Fibroblast of peridontal ligament (primary cell): ENCODE measurements around the gene MRPL23.

ENCODE experiments used
- DNase-seq: peaks from one replicate; pipeline ENCODE4 v3.0.0-alpha.2; 2010; ENCODE audit errors: extremely low read depth

The MRPL23 gene

GRCh38 chr11:1953489-1954266, 6.5 kb downstream of the MRPL23 start:
- DNase-seq, result no peak

DNA sequence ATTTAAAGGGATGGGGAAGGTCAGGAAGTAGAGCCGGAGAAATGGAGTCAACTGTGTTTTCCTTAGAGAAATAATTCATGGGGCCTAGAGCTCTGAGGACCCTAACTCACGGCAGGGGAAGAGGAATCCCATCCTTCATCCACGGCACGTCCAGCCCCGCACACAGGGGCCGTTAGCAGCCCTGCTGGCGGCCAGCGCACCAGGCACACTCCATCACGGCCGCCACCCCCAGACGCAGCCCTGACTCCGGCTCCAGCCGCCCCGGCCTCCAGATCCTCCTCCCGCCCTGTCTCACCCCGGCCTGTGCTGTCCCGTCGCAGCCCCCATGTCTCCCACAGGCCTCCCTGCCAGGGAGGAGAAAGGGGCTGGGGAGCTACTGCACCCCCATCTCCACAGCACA, 11.2 kb downstream of the MRPL23 start:
- no peak for DNase-seq

DNA sequence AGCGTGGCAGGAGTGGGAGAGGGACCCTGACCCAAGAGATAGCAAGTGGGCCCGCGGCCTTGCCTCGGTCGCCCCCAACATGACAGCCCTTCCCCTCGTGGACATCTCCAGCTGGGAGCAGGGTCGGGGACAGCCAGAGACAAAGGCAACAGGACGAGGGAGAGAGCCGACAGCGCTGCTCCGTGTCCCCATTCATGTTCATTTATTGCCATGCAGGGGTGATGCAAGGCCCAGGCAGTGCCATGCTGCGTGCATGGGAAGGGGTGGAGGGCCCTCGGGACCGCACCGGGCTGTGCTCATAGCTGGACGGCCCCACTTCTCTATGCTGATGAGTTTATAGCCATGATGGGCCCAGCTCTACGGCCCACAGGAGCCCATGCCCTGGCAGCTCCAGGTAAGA, 12.7 kb downstream of the MRPL23 start:
- DNase-seq, result no peak

GRCh38 chr11:1963864-1964263, 16.7 kb downstream of the MRPL23 start:
- no peak for DNase-seq

DNA sequence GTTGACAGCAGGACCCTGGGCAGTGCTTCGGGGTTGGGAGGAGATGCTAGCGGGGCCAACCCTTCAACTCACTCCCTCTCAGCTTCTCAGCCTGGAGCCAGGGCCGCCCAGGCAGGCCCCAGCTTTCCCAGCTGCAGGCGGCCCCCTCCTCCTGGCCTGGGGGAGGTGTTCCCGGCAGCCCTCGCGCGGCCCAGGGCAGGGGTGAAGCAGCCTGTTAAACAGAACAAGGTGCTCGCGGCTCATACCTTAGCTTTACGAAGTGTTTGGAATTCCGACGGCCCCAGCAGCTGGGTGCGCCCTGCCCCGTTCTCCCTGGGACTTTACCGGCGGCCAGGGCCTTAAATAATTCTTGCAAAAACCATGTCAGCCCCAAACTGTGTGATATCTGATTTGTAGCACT, 17.2 kb downstream of the MRPL23 start:
- DNase-seq, result no peak

DNA sequence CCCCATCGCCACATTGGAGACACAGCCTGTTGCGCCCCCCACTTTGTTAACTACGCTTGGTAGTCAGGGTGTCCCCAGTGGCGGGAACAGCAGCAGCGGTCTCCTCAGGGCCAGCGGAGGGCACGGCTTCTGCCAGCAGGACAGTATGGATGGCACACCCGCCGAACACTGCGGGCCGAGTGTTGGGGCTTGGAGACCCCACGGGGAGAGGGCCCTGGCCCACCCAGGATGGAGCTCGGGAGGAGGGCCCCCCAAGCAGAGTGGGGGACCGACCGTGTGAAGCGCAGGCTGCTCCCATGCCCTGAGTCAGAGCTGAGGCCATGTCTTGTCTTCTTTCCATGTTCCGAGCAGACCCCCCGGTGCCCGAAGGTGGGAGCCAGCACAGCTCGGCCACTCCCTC, 17.8 kb downstream of the MRPL23 start:
- DNase-seq, result no peak

DNA sequence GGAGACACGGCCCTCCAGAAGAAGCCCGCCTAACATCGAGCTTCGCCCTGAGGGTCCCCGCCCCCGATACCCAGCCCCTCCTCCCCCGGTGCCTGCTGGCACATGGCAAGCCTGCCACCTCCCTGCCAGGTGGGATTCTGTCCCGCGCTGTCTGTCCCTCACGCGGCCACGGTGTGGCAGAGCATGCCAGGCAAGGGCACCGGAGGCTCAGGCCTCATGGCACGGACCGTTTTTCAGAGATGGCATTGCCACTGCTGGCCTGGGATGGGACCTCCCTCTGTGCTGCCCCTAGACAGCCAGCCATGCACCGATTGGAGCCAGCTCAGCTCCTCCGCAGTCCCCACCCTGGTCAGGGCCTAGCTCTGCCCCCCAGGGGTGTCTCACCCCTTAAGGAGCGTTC, 19.4 kb downstream of the MRPL23 start:
- no peak for DNase-seq

GRCh38 chr11:1967641-1968225, 20.6 kb downstream of the MRPL23 start:
- no peak for DNase-seq

GRCh38 chr11:1968454-1969002, 21.4 kb downstream of the MRPL23 start:
- no peak for DNase-seq

DNA sequence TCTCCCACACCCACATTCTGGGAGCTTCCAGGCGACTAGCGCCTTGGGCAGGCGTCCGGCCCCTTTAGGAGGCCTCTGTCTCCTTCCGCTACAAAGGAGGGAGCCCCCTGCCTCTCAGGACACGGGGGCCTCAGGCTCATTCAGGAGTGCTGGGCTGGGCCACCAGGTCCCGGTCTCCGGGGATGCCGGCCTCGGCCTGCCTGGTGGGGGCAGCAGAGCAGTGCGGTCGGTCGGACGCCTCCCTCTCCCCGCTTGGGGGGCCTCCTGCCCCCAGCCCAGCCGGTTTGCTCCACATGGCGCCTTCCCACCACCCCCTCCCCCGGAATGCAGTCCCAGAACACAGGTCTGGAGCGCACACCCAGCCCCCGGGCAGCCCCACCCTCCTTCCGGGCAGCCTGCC, 21.9 kb downstream of the MRPL23 start:
- no peak for DNase-seq

DNA sequence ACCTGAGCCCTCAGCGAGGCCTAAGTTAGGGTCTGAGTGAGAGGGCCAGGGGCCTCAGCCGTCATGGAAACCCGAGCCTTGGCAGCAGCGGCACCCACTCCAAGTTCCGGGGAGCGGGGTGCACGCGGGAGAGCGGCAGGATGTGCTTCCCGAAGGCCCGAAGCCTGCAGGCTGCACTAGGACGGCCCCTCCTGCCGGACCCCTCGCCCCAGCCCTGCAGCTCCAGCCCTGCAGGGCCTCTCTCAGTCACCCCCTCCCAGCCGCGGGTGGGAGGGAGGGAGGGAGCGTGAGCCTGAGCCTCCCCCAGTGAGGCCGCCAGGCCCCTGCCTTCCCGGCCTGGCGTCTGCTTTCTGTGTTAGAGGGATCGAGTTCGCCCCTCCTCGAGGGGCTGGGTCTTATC, 22.6 kb downstream of the MRPL23 start:
- no peak for DNase-seq

DNA sequence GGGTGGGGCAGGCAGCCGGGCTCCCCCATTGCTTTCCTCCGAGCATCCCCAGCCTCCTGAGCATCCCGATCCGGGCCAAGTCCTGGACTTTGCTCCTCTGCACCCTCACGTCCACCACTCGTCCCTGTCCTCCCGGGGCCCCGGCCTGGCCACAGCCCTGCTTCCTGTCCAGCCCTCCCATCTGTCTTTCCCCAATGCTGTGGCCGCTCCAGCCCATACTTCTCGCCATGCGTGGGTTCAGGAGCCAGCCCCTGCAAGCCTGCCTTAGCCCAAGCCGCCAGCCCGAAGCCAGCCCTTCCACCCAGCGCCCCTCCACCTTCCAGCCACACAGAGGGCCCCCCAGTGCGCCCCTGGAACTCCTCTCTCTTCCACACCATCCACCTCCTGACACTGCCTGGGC, 23.8 kb downstream of the MRPL23 start:
- DNase-seq, result no peak

- no peak for DNase-seq
Measured at GRCh38 chr11:1975185-1975584, 28.1 kb downstream of the MRPL23 start.

DNA sequence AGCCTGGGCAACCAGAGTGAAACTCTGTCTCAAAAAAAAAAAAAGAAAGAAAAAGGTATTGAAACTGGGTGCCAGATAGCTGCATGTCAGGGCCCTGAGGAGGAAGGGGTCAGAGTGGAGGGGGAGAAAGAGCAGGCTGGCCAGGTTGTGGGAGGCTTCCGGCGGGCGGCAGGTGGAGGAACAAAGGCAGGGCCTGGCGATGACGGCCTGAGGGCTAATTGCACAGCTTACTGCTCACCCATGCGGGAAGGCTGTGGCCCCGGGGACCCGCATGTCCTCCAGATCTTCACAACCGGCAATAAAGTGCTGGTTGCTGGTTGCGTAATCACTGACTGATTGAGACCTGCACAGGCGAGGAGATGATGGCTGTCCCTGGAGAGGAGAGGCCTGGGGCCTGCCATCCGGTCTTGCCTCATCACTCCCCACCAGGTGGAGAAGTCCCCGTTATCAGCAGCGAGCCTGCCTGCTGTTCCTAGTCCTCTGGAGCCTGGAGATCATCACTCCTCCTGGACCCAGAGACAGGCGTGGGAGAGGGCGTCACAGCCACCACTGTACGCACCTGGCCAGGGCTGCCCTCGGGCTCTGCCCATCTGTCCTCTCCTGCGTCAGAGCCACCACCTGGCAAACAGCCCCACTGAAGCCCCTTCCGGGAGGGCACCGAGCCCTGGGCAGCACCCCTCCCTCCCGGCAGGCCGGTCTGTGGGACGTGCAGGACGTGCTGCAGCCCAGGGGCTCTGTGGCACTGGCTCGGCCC, 31.8 kb downstream of the MRPL23 start:
- no peak for DNase-seq

DNA sequence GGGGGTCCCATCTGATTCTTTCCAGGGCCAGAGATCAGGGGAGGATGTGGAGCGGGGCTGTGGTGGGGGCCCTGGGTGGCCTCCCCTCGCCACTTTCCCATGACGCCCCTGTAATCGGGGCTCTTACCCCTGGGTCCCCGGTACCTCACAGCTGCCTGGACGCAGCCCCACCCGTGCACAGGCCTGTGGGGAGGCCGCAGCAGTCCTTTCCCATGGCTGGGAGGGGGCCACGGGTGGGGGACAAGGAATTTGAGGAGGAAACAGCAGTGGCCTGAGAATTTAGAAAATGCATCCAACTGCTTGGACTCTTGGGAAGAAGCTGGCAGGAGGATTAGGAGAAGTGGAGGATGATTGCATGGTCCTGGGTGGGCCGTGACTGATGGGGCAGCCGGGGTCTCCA, 32.5 kb downstream of the MRPL23 start:
- no peak for DNase-seq

- DNase-seq, result no peak
Measured at GRCh38 chr11:1982873-1983600, 35.9 kb downstream of the MRPL23 start.

DNA sequence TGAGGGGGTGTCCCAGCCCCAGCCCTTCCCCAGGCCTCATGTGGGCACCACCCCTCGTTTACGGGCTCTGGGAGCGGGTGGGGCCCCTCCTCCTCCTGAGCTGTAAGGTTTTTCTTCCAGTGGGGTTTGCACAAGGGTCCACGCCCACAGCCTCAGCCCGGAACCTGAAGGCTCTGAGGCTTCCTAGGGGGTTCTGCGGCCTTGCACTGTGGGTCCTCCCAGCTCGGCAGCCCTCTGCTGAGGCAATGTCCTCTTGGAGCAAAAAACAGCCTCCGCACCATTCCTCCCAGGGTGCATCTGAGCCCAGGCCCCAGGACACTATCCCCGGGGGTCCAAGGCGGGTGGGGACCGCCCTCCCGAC, 36.4 kb downstream of the MRPL23 start:
- DNase-seq, result no peak

GRCh38 chr11:1987024-1987423, 39.9 kb downstream of the MRPL23 start:
- DNase-seq, result no peak

DNA sequence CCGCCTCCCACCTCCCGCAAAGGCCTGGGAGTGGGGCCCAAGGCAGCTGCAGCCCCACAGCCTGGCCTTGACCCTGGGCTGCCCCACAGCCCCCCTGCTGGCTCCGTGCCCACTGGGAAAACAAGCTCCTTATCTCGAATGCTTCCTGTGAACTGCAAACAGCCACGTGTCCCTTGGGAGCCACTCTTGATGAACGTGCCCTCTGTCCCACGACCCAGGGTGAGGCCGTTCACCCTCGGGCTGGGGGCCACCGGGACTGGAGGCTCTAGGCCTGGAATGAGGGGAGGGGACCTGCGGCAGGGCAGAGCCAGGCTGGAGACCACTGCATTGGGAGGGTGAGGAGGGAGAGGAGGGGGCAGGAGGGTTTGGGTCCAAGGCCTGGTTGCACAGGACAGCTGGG, 41.0 kb downstream of the MRPL23 start:
- no peak for DNase-seq

DNA sequence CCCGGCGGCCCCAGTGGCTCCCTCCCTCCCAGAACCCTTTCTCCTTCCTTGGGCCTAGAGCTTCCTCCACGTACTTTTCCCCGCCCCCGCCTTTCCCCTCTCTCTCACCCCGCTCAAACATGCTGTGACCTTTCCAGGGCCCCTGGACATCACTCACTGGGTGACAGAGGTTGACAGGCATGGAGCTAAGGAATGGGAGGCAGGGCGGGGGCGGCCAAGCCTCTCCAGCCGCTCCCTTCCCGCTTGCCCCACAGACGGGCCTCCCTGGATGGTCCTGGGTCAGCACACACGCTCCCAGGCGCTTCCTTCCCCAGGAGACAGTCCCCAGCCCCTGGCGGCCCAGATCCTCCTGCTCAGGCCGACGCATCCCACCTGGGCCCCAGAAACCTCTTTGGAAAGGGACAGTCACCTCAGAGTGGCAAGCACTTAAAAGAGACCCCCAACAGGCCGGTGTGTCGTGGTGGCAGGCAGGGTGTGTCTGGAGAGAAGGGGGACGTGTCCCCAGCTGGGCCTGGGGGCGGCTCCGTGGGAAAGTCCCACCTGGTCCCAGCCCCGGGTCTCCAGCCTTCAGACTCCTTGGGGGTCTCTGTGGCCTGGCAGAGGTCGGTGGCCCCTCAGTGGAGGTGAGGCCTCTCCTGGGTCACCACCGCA, 41.7 kb downstream of the MRPL23 start:
- DNase-seq, result no peak

DNA sequence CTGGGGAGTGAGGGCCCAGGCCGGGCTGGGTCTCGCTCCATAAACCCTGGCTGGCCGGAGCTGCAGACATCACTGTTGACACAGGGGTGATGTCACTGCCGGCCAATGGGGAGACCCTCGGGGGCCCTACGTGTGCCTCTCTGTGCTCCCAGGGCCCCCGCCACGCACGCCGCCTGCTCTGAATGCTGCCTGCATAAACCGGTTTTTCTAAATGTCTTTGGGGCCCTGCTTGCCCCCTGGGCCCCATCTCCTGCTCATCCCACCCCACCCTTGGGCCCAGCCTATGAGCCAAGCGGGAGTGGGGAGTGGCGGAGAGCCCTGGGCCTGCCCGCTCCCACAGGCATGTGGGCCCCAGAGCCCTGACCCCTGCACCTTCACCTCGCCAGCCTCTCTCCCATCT, 42.8 kb downstream of the MRPL23 start:
- no peak for DNase-seq
